HG03103 (cell line): ENCODE results near the gene LRRC8D.
"Not testable (repeated sequence)": the region's sequence is repeated elsewhere in the genome, so short reads cannot be mapped to it uniquely, and the experiment has no call there.

Experiments used
- ATAC-seq: cut with Tn5 transposase; IDR thresholded peaks from one replicate; pipeline ENCODE4 v1.9.1; 2021; ENCODE audit warnings: low read depth; ENCODE audit not compliant: unreplicated experiment

Gene LRRC8D

GRCh38 chr1:89820422-89821321 is at the start of gene LRRC8D:
LRRC8D (plus strand) TSS chr1:89821032; CDS start chr1:89933069, 112,037 bp downstream.
- peak; percentile 69 for ATAC-seq

GRCh38 chr1:89771991-89772560 is 48.8 kb upstream of the LRRC8D start:
- ATAC-seq, result no peak

- not testable (repeated sequence) for ATAC-seq
Measured at GRCh38 chr1:89776104-89776503, 44.7 kb upstream of the LRRC8D start.

GRCh38 chr1:89777271-89777670 is 43.6 kb upstream of the LRRC8D start:
- ATAC-seq, result not testable (repeated sequence)

- ATAC-seq, result no peak
Measured at GRCh38 chr1:89779151-89779940, 41.5 kb upstream of the LRRC8D start.

GRCh38 chr1:89780721-89781120 is 40.1 kb upstream of the LRRC8D start:
- ATAC-seq, result no peak

- ATAC-seq, result peak; percentile 91
Measured at GRCh38 chr1:89781494-89782126, 39.2 kb upstream of the LRRC8D start.

GRCh38 chr1:89786628-89787214 is 34.1 kb upstream of the LRRC8D start:
- no peak for ATAC-seq

GRCh38 chr1:89790592-89790991 is 30.2 kb upstream of the LRRC8D start:
- ATAC-seq, result no peak

- no peak for ATAC-seq
Measured at GRCh38 chr1:89791064-89791726, 29.6 kb upstream of the LRRC8D start.

GRCh38 chr1:89794406-89794805 is 26.4 kb upstream of the LRRC8D start:
- no peak for ATAC-seq

GRCh38 chr1:89795571-89795970 is 25.3 kb upstream of the LRRC8D start:
- not testable (repeated sequence) for ATAC-seq

- ATAC-seq, result not testable (repeated sequence)
Measured at GRCh38 chr1:89797876-89798275, 23.0 kb upstream of the LRRC8D start.

GRCh38 chr1:89799495-89799894 is 21.3 kb upstream of the LRRC8D start:
- no peak for ATAC-seq

- no peak for ATAC-seq
Measured at GRCh38 chr1:89800022-89800655, 20.7 kb upstream of the LRRC8D start.

- no peak for ATAC-seq
Measured at GRCh38 chr1:89800718-89801117, 20.1 kb upstream of the LRRC8D start.

- no peak for ATAC-seq
Measured at GRCh38 chr1:89802051-89802450, 18.8 kb upstream of the LRRC8D start.

GRCh38 chr1:89802841-89803240 is 18.0 kb upstream of the LRRC8D start:
- no peak for ATAC-seq

GRCh38 chr1:89804642-89805237 is 16.1 kb upstream of the LRRC8D start:
- peak; percentile 78 for ATAC-seq
